HUES6 (cell line): ENCODE data around the gene NRDE2.
"Not testable (repeated sequence)": the region's sequence is repeated elsewhere in the genome, so short reads cannot be mapped to it uniquely, and the experiment has no call there.

Experiments used
- H3K27ac ChIP-seq: 2 replicates; pipeline ENCODE4 v1.7.0; 2013; ENCODE audit warnings: low read depth, mild to moderate bottlenecking, low read length, inconsistent platforms
- H3K27me3 ChIP-seq: 2 replicates; pipeline ENCODE4 v1.6.1; 2013; ENCODE audit warnings: low read length; ENCODE audit not compliant: control insufficient read depth, insufficient read depth
- H3K36me3 ChIP-seq: 2 replicates; pipeline ENCODE4 v1.6.1; 2013; ENCODE audit warnings: low read length; ENCODE audit not compliant: control insufficient read depth, insufficient read depth
- H3K4me1 ChIP-seq: 2 replicates; pipeline ENCODE4 v1.6.1; 2013; ENCODE audit warnings: low read length; ENCODE audit not compliant: control insufficient read depth, insufficient read depth
- H3K4me3 ChIP-seq: 2 replicates; pipeline ENCODE4 v1.5.1; 2013; ENCODE audit warnings: low read depth, low read length
- H3K9ac ChIP-seq: one replicate; pipeline ENCODE4 v1.6.1; 2013; ENCODE audit warnings: mild to moderate bottlenecking, low read length
- H3K9me3 ChIP-seq: 2 replicates; pipeline ENCODE4 v1.6.1; 2013; ENCODE audit warnings: low read depth, low read length; ENCODE audit not compliant: control insufficient read depth, insufficient read depth

The NRDE2 gene

DNA sequence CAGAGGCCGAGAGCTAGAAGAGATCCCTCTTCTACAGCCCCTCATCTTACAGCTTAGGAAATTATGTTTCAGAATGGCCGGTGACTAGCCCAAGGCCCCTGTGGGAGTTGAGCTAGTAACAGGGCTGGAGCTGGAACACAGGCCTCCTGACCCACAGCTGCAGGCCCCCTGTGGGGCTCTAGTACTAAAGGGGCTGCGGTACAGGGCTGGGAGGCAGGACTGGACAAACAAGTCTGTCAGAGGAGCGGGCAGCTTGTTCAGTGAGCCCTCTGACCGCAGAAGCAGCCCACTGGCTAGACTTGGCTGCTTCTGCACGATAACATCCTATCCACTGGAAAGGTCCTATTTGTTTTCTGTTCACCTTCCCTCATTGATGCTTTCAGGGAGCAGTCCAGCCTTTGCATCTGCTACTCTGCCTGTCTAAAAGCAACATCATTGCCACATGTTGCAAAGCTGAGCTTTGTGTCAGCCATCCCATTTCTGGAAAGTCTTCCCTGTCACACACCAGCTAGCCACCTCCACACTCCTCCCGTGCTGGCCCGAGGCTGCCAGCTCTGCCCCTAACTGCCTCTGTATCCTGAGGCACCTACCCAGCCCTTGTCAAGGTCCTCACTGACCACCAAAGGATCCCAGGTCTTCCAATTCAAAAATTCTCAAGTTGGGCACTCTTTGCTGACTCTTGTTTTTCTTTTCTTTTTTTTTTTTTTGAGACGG is 65.1 kb downstream of the NRDE2 start:
- H3K4me1 ChIP-seq: no peaks in the 10 kb centered on the region
- no peak overlapping the region for H3K27ac ChIP-seq
- H3K27me3 ChIP-seq: no peaks in the 10 kb centered on the region
- no peak overlapping the region for H3K4me3 ChIP-seq
- H3K9me3 ChIP-seq: no peaks in the 10 kb centered on the region
- no peak overlapping the region for H3K9ac ChIP-seq
- H3K36me3 ChIP-seq: peaks cover 96% of the 10 kb centered on the region

DNA sequence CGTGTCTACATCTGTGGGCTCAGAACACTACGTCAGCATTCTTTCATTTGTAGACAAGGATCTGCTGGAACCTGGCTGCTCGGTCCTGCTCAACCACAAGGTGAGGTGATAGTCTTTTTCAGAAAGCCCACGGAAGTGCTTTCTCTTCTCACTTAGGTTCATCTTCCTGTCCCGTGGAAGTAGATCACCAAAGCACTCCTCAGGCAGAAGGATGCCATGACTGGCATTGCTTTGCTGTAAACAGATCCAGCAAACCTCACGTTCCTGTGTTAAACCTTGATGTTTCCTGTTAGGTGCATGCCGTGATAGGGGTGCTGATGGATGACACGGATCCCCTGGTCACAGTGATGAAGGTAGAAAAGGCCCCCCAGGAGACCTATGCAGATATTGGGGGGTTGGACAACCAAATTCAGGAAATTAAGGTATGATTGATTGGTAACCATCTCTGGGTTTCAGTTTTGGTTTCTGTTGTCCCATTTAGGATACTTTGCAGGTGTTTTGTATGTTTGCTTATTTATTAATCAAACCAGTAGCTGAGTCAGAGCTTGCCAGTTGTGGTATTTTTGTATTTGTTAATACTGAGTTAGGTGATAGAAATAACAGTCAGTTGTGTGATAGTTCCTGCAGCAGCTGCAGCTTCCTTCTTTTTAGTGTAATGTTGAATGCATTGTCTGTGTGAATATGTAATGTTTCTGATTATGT is 67.8 kb downstream of the NRDE2 start:
- Histone ChIP-seq H3K36me3 (peaks cover 93% of the 10 kb centered on the region), H3K27ac (no peak overlapping the region), H3K9me3 (no peaks in the 10 kb centered on the region), H3K9ac (no peak overlapping the region), H3K4me3 (no peak overlapping the region), H3K27me3 (no peaks in the 10 kb centered on the region), H3K4me1 (no peaks in the 10 kb centered on the region)

DNA sequence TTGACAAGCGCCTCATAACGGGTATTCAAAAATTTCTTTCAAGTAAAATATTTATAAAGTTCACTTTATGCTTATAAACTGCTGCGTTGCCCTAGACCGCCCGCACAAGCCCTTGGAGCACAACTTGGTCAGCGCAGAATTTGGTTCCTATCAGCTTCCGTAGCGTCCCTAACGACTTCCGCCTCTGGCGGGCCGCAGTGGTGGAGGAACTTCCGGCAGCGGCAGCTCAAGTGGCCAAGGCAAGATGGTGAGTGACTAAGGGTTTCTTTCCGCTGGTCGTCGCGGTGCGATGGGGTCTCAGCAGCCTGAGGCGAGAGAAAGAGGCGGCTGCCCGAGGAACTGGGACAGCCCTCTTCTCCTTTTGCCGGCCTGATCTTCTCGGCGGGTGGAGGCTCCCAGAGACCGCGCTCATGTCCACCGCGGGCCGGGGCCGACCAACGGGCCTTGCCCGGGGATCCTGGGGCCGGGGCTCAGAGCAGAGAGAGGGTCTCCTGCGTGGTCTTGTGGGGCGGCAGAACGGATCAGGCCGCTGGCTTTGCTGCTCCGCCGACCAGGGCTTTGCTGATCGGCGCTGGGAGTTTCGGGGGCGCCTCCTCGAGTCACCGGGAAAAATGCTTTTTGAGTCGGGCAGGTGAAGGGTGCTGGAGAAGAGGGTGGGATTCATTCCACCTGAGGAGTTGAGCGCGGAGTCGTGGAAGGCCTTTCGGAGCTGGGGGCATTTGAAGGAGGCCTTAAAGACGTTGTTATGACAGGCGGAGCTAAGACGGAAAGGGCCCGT is 75.2 kb downstream of the NRDE2 start, which contains the start of gene PSMC1:
Gene PSMC1, plus strand, starts transcription at position 200 of the 778 bp plus-strand sequence. Its CDS starts 45 bp downstream, at position 245.
- H3K36me3 ChIP-seq: peaks cover 28% of the 10 kb centered on the region
- H3K9me3 ChIP-seq: no peaks in the 10 kb centered on the region
- H3K4me3 ChIP-seq: peak within 1 kb of the TSS; percentile 89
- no peaks in the 10 kb centered on the region for H3K4me1 ChIP-seq
- H3K9ac ChIP-seq: peak within 1 kb of the TSS; percentile 99
- peaks cover 3% of the 10 kb centered on the region for H3K27me3 ChIP-seq
- H3K27ac ChIP-seq: peak within 1 kb of the TSS; percentile 93

DNA sequence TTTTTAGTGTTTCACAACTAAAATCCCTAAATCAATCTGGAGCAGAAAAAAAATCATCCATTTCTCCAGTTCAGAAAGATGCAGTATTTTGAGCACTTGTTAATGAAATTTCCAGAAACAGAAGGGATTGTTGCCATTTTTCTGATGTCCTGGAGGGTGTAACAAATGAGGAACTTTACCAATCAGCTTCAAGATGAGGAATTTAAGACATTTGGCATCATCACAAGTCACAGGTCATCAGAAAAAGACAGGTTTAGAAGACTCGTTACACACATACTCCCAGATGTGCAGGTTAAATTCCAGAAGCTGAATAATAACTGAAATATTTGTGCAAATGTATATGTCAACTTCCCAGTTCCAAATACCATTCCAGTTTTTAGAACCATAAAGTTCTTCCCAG is 75.9 kb downstream of the NRDE2 start:
- Histone ChIP-seq H3K27me3 (peaks cover 3% of the 10 kb centered on the region), H3K9ac (no peak overlapping the region), H3K4me1 (no peaks in the 10 kb centered on the region), H3K27ac (peak overlapping the region; percentile 93; the same call in 1 of the 2 replicates), H3K36me3 (peaks cover 22% of the 10 kb centered on the region), H3K4me3 (peak overlapping the region; percentile 89), H3K9me3 (no peaks in the 10 kb centered on the region)

DNA sequence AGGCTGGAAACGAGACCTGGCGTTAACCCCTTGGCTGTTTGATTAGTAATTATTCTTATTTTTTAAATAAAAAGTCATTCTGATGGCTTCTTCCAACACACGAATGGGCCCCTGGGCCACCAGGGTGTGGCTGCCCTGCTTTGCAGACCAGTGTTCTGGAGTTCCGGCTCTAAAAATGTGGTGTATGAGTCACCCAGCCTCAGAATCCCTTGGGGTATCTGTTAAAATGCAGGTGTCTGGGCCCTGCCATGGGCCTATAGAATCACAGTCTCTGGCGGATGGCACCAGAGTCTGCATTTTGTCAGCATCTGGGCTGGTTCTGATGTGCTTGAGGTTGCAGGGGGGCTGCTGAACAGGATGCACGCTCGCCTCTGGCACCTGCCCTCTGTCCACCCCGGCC is 77.9 kb downstream of the NRDE2 start:
- Histone ChIP-seq H3K9me3 (no peaks in the 10 kb centered on the region), H3K4me1 (no peaks in the 10 kb centered on the region), H3K27ac (no peak overlapping the region), H3K36me3 (peaks cover 4% of the 10 kb centered on the region), H3K27me3 (peaks cover 3% of the 10 kb centered on the region), H3K9ac (no peak overlapping the region), H3K4me3 (no peak overlapping the region)

DNA sequence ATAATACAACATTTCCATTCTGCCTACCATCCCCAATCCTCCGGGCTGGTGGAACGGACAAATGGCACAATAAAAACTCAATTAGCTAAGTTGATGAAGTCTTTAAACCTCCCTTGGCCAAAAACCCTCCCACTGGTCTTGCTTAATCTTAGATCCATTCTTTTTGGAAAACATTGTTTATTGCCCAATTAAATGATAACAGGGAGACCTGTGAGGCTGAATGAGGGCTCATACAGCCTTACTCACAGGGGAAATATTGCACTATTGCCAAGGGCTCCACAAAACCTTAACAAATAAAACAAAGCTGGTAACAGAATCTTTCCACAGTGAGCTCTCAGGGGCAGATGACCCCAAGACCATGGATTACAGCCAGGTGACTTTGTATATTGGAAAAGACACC is 83.1 kb downstream of the NRDE2 start:
- no peaks in the 10 kb centered on the region for H3K36me3 ChIP-seq
- no peaks in the 10 kb centered on the region for H3K4me1 ChIP-seq

DNA sequence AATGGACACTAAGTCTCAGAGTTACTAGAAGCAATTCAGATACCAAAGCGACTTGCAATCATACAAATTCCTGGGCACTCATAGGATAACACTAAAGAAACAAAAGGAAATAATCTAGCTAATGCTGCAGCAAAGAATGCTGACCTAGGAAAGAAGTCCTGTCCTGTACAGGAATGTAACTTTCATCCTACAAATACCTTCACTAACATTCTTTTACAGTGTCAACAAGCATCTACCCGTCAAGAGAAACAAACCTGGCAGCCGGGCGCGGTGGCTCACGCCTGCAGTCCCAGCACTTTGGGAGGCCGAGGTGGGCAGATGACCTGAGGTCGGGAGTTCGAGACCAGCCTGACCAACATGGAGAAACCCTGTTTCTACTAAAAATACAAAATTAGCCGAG is 84.3 kb downstream of the NRDE2 start:
- H3K4me1 ChIP-seq, H3K36me3 ChIP-seq, H3K4me3 ChIP-seq, H3K9ac ChIP-seq, H3K9me3 ChIP-seq, H3K27ac ChIP-seq, H3K27me3 ChIP-seq: not testable (repeated sequence)

More for the DNA sequence above, 83.1 kb downstream of the NRDE2 start:
- Histone ChIP-seq H3K27me3 (no peaks in the 10 kb centered on the region; the same call in 1 of the 2 replicates), H3K9ac (no peak overlapping the region), H3K27ac (no peak overlapping the region), H3K9me3 (0 out of 2 replicates have a peak, but pooled peaks cover 2% of the 10 kb centered on the region), H3K4me3 (no peak overlapping the region)

DNA sequence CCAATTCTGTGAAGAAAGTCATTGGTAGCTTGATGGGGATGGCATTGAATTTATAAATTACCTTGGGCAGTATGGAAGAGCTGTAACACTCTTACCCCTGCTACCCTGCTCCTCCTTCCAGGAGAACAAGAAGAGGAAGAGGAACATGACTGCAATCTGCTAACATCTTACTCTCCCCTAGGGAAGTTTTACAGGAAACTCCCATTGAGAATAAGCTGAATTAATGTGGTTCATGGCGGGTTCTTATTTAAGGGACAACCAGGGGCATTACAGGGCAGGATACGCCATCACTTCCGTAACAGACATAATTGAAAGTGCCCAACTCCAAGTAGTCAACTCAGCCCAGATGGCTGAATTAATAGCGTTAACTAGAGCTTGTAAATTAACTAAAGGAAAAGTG is 84.8 kb downstream of the NRDE2 start:
- H3K4me1 ChIP-seq: no peaks in the 10 kb centered on the region
- peaks cover 2% of the 10 kb centered on the region; the same call in 1 of the 2 replicates for H3K9me3 ChIP-seq
- no peak overlapping the region for H3K27ac ChIP-seq
- H3K27me3 ChIP-seq: no peaks in the 10 kb centered on the region; the same call in 1 of the 2 replicates
- no peaks in the 10 kb centered on the region for H3K36me3 ChIP-seq
- H3K4me3 ChIP-seq: no peak overlapping the region
- H3K9ac ChIP-seq: no peak overlapping the region

DNA sequence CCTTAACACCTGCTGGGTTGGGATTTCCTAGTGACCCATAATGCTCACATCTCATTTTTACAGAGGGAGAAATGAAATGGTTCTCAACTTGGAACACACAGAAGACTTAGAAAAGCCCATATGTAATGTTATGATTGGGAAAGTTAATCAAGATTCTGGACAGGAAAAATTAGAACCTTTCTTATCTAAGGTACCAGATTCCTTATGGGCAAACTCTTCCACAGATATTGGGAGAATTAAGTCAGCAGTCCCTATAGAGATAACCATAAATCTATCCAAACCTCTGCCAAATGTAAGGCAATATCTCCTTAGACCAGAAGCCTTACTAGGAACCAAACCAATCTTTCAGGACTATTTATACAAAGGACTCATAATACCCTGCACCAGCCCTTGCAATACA is 89.3 kb downstream of the NRDE2 start:
- Histone ChIP-seq H3K9ac (no peak overlapping the region), H3K27ac (no peak overlapping the region), H3K36me3 (no peaks in the 10 kb centered on the region), H3K9me3 (peaks cover 40% of the 10 kb centered on the region), H3K4me3 (no peak overlapping the region), H3K27me3 (no peaks in the 10 kb centered on the region; the same call in 1 of the 2 replicates), H3K4me1 (no peaks in the 10 kb centered on the region)

DNA sequence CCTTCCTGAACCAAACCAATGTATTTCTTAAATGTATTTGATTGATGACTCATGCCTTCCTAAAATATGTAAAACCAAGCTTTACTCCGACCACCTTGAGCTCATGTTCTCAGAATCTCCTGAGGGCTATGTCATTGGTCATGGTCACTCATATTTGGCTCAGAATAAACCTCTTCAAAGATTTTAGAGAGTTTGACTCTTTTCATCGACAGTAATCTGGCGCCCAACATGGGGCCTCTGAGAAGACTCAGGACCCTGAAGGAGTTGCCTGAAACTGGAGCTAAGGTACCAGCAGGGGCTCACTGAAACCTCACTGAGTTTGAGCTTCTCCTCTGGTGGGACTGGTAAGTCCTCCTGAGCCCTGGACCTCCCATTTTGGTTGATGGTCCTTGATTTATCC is 92.6 kb downstream of the NRDE2 start:
- H3K9me3 ChIP-seq: peaks cover 41% of the 10 kb centered on the region
- no peak overlapping the region for H3K27ac ChIP-seq
- no peaks in the 10 kb centered on the region for H3K4me1 ChIP-seq
- H3K4me3 ChIP-seq: no peak overlapping the region
- H3K9ac ChIP-seq: no peak overlapping the region
- H3K27me3 ChIP-seq: peaks cover 11% of the 10 kb centered on the region
- no peaks in the 10 kb centered on the region for H3K36me3 ChIP-seq
